ENCODE results near the gene IGFN1.
A peak's percentile ranks its signal among the peaks of the same experiment; 100 is the strongest.
"Not testable (repeated sequence)": the region's sequence is repeated elsewhere in the genome, so short reads cannot be mapped to it uniquely, and the experiment has no call there.

The IGFN1 gene

DNA sequence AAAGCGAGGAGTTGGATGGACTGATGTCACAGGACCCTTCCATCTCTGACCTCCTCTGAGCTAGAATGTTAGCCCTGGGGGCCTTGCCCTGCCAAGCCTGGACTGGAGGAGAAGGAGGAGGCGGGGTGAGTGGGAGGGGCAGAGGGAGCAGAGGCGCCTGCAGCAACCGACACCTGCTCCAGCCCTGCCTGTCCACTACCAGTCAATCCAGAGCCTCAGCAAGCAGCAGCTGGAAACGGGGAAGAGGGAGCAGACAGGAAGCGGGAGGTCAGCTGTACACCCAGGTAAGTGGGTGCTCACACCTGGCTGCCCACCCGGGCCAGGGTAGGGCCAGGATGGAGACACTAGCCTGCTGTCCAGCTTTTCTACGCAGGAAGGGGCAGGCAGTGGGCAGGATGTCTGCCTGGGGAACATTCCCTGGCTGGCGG, at the start of gene IGFN1:
IGFN1 (plus strand) TSS at position 201 of the 428 bp plus-strand sequence. CDS start 2,470 bp downstream, outside the sequence.
- DNase-seq (ENCODE audit: low read depth in 2 of 2): no peak

DNA sequence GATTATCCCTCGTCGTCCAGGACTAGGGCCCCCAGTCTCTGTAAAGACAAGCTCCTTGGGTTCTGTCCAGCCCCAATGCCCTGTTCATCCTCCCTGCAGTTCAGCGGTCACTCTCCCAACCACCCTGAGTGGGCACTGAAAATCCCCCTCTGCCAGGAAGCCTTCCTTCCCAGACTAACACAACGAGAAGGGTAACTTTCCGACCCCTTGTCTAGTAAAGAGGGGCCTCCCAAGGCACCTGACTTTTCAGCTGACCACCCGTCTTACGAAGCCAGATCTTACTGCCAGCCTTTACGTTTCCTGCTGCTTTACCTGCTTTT, 49.7 kb upstream of the IGFN1 start:
- no peak for DNase-seq (ENCODE audit: low read depth in 2 of 2)

DNA sequence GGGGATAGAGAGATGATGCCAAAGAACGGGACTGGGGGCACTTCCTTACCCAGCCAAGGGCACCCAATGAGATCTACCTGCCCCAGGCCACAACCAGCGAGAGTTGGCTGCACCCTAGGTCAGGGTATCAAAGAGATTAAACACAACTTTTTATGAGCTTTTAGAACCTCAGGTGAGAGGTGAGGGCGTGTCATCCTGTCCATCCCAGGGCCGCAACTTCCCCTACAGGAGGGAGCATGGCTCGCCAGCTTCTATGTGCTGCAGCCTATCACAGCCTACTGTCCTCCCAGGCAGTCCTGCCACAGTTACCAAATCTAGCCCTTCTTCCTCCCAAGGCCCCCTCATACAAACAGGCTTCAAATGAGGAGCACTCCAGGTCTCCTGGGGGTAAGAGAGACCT, 49.2 kb upstream of the IGFN1 start:
- DNase-seq (ENCODE audit: low read depth in 2 of 2): no peak

DNA sequence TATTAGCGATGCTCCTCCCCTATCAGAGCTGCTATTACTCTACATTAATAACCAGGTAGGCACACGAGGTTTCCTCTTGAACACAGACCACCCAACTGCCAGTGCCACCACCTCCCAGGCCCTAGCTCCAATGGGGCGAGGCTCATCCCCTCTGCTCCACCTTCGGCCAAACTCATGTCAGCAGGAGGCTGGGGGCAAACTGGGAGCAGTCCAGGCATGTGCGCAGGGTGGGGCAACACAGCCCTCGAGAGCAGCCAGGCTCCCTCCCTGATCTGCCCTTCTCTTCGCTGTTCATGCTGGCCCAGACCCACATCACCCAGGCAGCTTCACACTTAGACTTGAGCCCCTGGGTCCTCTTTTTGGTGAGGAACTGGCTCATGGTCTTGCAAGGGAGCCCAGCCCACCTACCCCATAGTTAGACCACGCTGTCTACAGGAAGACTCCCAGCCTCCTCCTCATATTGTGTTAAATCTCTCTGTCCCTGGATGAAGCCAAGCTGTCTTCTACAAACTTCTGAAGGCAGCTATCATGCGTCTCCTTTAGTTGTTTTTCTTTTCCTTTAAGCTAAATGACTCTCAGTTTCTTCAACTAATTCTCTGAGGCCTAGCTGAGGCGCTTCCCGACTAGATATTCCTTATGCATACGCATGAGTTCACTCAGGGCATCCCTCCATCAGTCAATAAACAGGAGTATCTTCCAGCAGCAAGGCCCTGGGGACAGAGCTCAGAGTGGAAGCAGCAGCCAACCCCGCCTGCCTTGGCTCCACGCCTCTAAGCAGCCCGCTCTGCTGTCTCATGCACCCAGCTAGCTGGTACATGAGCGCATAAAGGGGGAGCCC, 48.4 kb upstream of the IGFN1 start:
- DNase-seq (ENCODE audit: low read depth in 2 of 2): no peak

DNA sequence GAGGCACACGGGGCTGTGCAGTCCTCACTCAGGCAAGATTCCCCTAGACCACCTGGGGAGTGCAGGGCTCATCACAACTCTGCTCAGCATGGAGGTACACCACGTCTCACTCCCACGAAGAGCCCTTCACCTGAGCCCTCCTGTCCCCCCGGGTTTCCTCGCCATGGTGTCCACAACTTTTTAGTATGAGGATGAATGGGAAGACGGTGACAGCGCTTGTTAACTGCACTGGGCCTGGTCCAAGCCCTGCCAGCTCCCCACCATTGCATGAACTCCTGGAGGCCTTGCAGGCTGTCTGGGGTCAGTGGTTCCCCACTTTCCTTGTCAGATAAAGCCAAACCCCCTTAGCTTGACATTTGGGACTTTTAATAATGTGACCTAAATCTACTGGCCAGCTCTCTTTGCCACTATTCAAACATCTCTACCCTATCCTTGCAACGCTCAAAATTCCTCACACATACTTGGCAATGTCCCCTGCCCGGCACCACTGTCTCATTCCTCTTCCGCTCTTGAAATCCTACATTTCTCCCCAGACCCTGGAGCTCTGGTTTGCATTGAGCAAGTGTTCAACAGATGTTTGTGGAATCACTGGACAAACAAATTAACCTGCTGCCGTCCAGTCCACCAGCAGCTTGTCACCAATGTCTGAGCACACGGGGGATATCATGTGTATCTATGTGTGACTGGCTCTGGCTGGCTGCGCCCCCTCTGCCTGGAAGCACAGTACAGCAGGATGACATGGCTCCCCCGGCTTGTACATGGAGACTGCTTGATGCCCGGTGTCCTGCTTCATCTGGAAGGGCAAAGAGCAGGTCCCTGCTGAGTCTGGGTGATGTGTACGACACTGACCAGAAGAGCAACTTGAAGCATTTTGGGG, 47.5 kb upstream of the IGFN1 start:
- DNase-seq (ENCODE audit: low read depth in 2 of 2): no peak

DNA sequence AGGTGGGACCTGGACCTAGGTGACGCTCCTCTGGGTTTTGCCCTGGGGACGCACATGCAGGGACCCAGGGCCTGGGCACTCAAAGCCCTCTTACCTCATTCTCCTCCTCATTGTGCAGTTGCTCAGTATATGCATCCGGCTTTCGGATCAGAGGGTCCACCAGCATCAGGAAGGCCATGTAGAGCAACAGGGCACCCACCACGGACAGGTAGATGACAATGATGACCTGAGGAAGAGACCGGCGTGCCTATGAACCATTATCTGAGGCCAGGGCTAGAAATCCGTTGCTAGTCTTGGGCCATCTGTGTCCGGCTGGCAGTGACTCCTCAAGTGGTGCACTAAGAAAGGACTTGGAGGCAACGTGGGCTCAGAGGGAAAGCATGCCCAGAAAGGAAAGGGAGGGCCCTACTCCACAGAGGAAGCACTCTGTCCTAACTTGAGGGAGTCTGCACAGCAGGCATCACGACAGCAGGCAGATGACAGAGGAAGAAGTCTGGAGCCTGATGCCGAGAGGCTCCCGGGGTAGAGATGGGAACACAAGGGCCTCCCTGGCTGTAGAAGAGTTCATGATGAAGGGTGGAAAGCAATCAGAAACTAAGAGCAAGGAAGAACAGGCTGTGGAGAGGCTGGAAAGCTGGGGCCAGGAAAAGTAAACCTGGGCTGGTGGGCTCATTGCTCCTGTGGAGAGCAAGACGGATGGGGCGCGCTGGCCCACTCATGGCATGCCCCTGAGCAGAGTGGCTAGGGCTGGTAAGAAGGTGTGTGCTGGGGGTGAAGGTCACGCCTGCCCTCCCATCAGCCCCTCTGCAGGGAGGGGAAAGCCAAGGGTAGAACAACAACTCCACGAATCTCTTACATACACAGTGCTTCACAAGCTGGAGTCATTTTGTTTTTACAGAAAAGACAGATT, 46.6 kb upstream of the IGFN1 start:
- no peak for DNase-seq (ENCODE audit: low read depth in 2 of 2)

DNA sequence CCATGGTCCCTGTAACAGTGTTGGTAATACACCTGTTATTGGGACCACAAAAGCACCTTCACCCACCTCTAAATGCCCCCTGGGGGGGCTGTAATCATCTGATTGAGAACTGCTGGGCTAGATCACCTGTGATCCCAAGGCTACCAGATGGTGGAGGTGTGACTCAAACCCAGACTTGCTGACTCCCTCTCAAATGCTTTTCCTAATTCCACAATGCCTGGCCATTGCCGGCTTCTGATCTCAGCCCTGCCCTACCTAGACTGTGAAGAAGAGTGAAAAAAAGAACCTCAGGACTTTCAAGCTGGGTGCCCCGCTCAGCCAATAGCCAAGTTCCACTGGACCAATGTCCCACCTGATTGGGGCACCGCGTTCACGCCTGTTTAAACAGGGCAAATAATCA, 45.9 kb upstream of the IGFN1 start:
- DNase-seq (ENCODE audit: low read depth in 2 of 2): no peak

DNA sequence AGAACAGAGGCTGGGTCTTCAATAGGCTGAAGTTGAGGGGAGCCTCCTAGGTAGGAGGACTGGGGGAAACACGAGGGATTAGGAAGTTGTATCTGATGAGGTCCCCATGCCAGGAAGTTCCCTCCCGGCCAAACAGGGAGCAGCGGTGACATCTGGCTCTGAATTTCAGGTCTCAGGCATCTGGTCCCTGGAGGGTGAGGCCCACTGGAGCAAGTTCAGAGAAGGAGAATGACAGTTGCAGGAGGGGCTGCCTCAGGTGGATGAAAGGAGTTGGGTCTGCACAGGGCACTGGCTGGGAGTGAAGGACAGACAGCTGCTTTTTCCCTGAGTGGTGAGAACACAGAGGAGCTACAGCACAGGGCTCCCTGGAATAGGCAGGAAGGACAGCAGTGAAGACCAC, 45.5 kb upstream of the IGFN1 start:
- DNase-seq (ENCODE audit: low read depth in 2 of 2): no peak

DNA sequence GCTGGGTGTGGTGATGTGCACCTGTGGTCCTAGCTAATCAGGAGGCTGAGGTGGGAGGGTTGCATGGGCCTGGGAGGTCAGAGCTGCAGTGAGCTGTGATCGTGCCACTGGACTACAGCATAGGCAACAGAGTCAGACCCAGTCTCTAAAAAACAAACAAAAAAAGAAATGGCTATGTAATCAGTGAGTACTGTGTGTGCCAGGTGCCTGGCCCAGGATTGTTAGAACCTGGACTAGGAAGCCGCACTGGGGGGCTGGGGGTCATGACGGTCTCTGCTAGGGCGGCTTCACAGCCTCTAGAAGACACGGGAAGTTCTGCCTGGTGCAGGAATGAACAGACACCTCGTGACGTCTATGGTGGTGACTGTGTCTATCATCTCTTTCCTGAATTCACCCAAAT, 44.8 kb upstream of the IGFN1 start:
- DNase-seq (ENCODE audit: low read depth in 2 of 2): no peak

DNA sequence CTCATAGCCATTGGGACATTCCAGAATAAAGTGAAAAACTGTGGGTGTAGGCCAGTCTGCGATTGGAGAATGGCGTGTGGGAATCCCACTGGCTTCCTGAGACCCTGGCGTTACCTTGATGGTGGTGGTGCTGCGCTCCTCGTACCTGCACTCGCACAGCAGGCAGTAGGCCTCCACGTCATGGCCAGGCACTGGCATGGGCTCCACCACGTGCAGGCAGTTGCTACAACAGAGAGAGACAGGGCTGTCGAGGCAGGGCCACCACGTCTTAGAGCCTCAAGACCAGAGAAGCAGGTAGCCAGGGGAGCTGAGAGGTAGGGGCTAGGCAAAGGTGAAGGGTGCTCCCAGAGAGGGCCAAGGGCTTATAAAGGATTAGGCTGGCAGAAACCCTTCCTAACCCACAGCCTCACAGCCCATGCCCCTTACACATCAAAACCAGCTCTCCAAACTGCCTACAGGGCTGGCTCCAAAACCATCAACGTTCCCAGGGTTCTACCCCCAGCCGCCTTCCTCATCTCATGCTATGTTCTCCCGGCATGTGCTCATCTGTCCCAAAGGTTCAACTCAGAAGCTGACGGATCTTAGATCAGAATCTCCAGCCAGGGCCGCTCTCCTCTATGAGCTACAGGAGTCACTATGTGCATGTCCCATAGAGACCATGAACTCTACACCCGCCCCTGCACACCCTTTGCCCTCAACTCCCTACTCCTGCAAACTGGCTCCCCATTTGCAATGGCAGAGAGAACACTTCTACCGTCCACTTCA, 43.8 kb upstream of the IGFN1 start:
- no peak for DNase-seq (ENCODE audit: low read depth in 2 of 2)

DNA sequence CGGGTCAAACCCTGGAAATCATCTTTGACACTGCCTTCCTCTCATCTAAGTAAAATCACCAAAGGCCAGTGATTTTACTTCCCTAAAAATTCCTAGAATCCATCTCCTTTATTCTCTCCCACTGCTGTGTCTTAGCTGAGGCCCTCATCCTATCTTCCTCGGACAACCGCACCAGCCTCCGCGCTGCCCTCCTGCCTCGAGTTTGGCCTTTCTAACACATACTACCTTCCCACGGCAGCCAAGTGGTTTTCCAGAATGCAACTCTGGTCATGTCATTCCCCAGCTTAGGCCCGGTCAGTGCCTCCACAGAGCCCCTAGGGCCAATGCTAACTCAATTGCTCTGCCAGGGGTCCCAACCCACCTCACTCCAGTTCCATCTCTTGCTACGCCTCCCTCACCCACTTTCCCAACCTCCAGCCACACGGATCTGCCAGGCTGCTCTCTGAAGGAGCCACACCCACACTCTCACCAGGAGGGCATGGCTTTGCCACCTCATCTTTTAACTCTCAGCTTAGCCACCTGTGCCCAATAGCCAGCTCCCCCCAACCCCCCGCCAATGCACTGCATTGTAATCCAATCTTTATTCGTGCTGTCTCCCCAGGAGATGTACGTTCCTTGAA, 43.1 kb upstream of the IGFN1 start:
- DNase-seq (ENCODE audit: low read depth in 2 of 2): no peak

DNA sequence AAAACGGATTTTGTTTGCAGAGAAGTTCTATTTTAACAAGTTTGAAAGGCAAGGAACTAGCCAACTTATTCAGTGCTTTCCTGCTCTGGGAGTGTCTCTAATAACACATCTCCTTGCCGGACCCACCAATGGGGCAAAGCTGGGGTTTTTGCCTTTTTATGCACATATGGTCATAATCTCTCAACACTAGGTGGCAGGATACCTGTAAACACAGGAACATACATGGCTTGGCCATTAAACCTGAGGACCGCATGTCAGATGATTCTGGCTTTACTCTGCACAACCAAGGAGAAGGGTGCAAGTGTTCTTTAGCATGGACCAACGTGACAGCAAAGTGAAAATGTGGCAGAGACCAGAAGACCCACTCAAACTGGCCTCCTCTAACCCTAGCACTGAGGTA, 41.2 kb upstream of the IGFN1 start:
- no peak for DNase-seq (ENCODE audit: low read depth in 2 of 2)

DNA sequence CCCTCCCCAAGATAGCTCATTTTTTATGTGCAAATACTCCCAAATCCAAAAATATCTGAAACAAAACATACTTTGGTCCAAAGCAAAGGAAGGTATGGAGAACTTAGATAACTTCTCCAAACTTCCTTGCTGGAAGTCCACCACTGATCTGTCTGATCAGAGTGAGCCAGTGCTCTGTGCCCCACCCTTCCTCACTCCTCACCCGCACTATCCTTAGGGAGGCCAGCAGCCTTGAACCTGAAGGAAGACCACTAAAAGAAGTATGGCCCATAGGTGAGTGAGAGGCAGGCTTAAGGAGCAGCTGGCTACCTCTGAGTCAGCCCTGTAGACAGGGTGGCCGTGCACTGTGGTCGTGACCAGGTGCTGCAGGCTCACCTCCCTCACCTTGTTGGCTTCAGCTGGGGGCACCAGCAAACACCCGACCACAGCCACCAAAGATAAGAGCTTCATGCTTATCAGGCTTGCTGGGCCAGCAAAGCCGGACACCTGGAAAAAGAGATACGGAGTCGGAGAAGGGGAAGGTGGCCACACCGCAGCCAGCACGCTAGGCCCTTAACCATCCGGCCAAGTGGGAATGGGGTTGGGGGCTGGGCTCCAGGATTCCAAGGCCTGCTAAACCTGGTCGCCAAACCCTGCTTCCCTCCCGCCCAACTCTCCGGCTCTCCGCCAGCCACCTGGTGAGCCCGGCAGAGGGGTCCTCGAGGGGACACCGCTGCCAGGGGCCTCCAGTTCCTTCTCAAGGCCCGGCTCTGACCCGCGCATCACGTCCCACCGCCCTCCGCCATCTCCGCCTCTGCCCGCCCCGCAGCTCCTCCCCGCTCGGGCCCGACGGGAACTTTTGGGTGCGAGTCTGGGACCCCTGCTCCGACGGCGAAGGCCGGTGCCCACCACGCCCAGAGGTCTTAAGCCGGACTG, 36.9 kb upstream of the IGFN1 start:
- DNase-seq (ENCODE audit: low read depth in 2 of 2): no peak

DNA sequence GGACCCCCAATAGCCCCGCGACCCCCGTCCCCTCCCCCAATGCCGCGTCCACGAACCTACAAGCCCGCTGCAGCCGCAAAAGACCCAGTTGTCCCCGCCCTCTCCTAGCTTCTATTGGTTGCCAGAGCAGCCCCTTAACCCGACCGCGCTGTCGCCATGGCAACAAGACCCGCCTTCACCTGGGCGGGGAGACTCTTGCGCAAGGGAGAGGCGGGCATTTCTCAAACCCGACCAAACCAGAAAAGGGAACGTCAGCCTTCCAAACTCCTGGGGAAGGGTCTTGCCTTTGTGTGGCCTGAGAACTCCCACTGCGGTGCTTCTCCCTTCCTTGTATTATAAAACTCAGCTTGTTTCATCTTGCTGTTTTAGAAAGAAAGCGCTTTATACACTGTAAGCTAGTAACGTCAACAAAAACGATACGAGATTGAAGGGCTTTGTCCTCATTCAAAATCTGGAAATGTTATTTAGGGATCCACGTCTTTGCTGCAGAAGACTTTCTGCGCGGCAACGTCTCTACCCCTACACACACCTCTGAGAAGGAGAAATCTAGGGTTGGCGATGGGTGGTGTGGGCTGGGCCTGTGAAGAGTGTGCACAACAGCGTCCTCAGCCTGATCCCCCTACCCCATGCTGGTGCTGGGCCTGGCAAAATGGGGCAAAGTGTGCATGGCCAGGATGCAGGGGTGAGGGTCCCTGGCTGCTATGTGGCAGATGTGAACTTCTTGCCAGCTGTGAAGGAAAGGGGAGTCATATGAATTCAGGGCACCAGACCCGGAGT, 36.0 kb upstream of the IGFN1 start, which contains the start of gene TMEM9:
TMEM9 (minus strand) TSS at position 86 of the 777 bp plus-strand sequence. CDS start 551 bp downstream, outside the sequence.
- DNase-seq (ENCODE audit: low read depth in 2 of 2): peak; percentile 97 to 99

DNA sequence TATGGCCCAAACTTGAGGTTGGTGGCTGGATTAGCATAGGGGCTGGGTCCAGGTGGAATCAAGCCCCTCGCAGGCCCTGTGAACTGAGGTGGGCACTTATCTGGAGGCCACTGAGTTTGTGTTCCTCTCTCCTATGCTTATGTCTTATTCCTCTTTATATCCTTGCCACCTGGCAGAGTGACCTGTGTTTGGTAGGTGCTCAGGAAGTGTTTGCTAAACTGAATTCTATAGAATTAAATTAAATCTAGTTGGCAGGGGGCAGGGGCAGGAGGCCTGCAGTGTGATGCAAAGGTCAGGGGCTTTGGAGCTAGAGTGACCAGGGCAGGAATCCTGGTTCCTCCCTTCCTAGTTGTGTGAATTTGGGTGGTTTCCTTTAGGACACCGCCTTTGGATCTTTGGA, 35.3 kb upstream of the IGFN1 start:
- no peak for DNase-seq (ENCODE audit: low read depth in 2 of 2)

DNA sequence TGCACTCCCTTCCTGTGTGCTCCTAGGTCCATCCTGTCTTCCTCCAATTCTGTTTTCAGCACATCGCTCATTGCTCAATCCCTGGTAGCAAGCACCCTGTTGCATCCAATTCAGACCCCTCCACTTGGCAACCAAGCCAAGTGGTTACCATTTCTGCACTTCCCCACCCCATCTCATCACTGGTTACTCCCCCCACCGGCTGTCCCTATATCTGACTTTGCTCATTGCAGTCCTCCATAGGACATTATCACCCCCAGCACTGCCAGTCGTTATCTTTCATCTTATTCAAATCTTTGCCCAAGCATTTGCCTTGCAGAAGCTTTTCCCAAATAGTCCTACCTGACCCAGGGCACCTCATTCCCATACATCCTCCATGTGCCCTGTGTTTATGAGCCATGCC, 34.3 kb upstream of the IGFN1 start:
- DNase-seq (ENCODE audit: low read depth in 2 of 2): no peak

DNA sequence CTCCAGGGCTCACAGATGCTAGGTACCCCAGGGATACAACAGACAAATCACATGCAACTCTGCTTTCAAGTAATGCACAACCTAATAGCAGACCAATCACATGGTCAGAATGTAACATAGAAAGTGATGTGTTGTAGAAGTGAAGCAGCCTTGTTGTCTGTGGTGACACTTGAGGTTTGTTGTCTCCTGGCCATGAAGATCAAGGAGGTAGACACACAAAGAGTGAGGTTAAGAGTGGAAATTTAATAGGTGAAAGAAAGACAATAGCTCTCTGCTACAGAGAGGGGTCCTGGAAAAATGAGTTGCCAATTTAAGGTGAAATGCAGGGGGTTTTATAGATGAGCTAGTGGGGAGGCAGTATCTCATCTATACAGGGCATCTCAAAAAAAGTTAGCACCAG, 33.8 kb upstream of the IGFN1 start:
- DNase-seq (ENCODE audit: low read depth in 2 of 2): no peak

DNA sequence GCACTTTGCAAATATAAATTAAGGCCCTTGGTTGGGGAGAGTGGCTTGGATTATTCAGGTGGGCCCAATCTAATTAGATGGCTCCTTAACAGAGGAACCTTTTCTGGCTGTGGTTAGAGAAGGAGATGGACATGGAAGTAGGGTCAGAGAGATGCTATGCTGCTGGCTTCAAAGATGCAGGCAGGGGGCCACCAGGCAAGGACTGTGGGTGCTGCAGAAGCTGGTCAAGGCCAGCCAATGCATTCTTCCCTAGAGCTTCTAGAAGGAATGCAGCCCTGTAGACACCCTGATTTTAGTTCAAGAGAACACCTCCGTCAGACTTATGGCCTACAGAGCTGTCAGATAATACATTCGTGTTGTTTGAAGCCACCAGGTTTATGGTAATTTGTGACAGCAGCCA, 32.7 kb upstream of the IGFN1 start:
- DNase-seq (ENCODE audit: low read depth in 2 of 2): no peak

DNA sequence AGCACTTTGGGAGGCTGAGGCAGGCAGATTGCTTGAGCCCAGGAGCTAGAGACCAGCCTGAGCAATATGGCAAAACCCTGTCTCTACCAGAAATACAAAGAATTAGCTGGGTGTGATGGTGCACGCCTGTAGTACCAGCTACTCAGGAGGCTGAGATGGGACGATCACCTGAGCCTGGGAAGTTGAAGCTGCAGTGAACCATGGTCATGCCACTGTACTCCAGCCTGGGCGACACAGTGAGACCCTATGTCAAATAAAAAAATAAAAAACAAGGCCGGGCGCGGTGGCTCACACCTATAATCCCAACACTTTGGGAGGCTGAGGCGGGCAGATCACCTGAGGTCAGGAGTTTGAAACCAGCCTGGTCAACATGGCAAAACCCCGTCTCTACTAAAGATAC, 27.6 kb upstream of the IGFN1 start:
- not testable (repeated sequence) for DNase-seq (ENCODE audit: low read depth in 2 of 2)
